GM23248 (cell line): ENCODE results near the gene PRH1.

Source experiments
- EZH2 ChIP-seq: fragments of 200-600 bp; sonication (generic); IDR thresholded peaks from 2 replicates; pipeline ENCODE4 v1.6.1; 2018; ENCODE audit warnings: antibody characterized with exemption, mild to moderate bottlenecking; ENCODE audit not compliant: insufficient read depth, poor library complexity, severe bottlenecking
- EZH2phosphoT487 ChIP-seq: fragments of 200-600 bp; sonication (generic); IDR thresholded peaks from 2 replicates; pipeline ENCODE4 v1.6.1; 2018; ENCODE audit warnings: antibody characterized with exemption, moderate library complexity, mild to moderate bottlenecking, low read depth; ENCODE audit not compliant: insufficient read depth

GRCh38 chr12:10842862-10843261, 41.2 kb downstream of the PRH1 start:
- TF ChIP-seq EZH2phosphoT487 (no peak), EZH2 (no peak)
